Testis (tissue), 2 donors: ENCODE data around the gene RESP18.

Experiments used
- CTCF ChIP-seq, 3 experiments: fragments of 450-650 bp in 2 of 3; fragments of 200-600 bp in 1 of 3; sonication (generic) in 1 of 3; IDR thresholded peaks; one replicate each; pipeline ENCODE4 v1.5.1; 2016 to 2019; ENCODE audit warnings: antibody characterized with exemption in 3 of 3, mild to moderate bottlenecking in 2 of 3, moderate library complexity in 1 of 3
- POLR2A ChIP-seq: fragments of 450-650 bp; IDR thresholded peaks from one replicate; pipeline ENCODE4 v1.6.1; 2017; ENCODE audit warnings: antibody characterized with exemption, mild to moderate bottlenecking, moderate library complexity

GRCh38 chr2:219331560-219332213, 857 bp downstream of the RESP18 start:
- TF ChIP-seq CTCF (IDR thresholded peaks at IDR 0.05) (no peak), POLR2A (no peak)
